Stimulated activated CD8-positive, alpha-beta memory T cell treated with anti-CD3 and anti-CD28 coated beads, Interleukin-4, amount 100 ng/mL, for 48 hours (primary cell): Measurements from ENCODE around the gene MAP3K14.
A peak's percentile ranks its signal among the peaks of the same experiment; 100 is the strongest.

Experiments used
- DNase-seq: peaks from one replicate; pipeline ENCODE4 v3.0.0-alpha.2; 2020

Gene MAP3K14

GRCh38 chr17:45338996-45339535 is 22.2 kb upstream of the MAP3K14 start:
- no peak for DNase-seq

- no peak for DNase-seq
Observed at GRCh38 chr17:45338023-45338781, 21.4 kb upstream of the MAP3K14 start.

- DNase-seq = no peak
Observed at GRCh38 chr17:45336390-45337182, 19.8 kb upstream of the MAP3K14 start.

GRCh38 chr17:45335721-45336120 is 18.9 kb upstream of the MAP3K14 start:
- no peak for DNase-seq

- no peak for DNase-seq
Observed at GRCh38 chr17:45334701-45335677, 18.2 kb upstream of the MAP3K14 start.

GRCh38 chr17:45334231-45334630 is 17.4 kb upstream of the MAP3K14 start:
- DNase-seq = no peak

GRCh38 chr17:45333702-45334092 is 16.9 kb upstream of the MAP3K14 start:
- DNase-seq = no peak

- no peak for DNase-seq
Observed at GRCh38 chr17:45332989-45333701, 16.3 kb upstream of the MAP3K14 start.

- DNase-seq = no peak
Observed at GRCh38 chr17:45332505-45332904, 15.7 kb upstream of the MAP3K14 start.

GRCh38 chr17:45326626-45327025 is 9.8 kb upstream of the MAP3K14 start:
- no peak for DNase-seq

GRCh38 chr17:45325810-45326209 is 9.0 kb upstream of the MAP3K14 start:
- DNase-seq = no peak

GRCh38 chr17:45324336-45324735 is 7.5 kb upstream of the MAP3K14 start:
- no peak for DNase-seq

GRCh38 chr17:45322168-45322567 is 5.3 kb upstream of the MAP3K14 start:
- no peak for DNase-seq

GRCh38 chr17:45320931-45321461 is 4.2 kb upstream of the MAP3K14 start:
- no peak for DNase-seq

- no peak for DNase-seq
Observed at GRCh38 chr17:45320349-45320930, 3.6 kb upstream of the MAP3K14 start.

- no peak for DNase-seq
Observed at GRCh38 chr17:45319239-45319703, 2.5 kb upstream of the MAP3K14 start.

- no peak for DNase-seq
Observed at GRCh38 chr17:45318561-45319230, 1.9 kb upstream of the MAP3K14 start.

GRCh38 chr17:45317111-45317928 is 500 bp upstream of the MAP3K14 start:
- DNase-seq = peak; percentile 100

GRCh38 chr17:45315648-45316433 is 979 bp downstream of the MAP3K14 start:
- peak; percentile 45 for DNase-seq
